Measurements from ENCODE around the gene ARRDC2.

GRCh38 chr19:17999684-18000479, 8.1 kb upstream of the ARRDC2 start:
- no peak for TF ChIP-seq POLR2A (IDR thresholded peaks at IDR 0.05; ENCODE audit: insufficient read depth in 1 of 2, low read depth in 2 of 2, low read length in 2 of 2)
- TF ChIP-seq, protein P1, sequence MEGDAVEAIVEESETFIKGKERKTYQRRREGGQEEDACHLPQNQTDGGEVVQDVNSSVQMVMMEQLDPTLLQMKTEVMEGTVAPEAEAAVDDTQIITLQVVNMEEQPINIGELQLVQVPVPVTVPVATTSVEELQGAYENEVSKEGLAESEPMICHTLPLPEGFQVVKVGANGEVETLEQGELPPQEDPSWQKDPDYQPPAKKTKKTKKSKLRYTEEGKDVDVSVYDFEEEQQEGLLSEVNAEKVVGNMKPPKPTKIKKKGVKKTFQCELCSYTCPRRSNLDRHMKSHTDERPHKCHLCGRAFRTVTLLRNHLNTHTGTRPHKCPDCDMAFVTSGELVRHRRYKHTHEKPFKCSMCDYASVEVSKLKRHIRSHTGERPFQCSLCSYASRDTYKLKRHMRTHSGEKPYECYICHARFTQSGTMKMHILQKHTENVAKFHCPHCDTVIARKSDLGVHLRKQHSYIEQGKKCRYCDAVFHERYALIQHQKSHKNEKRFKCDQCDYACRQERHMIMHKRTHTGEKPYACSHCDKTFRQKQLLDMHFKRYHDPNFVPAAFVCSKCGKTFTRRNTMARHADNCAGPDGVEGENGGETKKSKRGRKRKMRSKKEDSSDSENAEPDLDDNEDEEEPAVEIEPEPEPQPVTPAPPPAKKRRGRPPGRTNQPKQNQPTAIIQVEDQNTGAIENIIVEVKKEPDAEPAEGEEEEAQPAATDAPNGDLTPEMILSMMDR (CRISPR knock-in tag; IDR thresholded peaks at IDR 0.05): no peak
- TF ChIP-seq ZNF530 (CRISPR knock-in tag; IDR thresholded peaks at IDR 0.05; ENCODE audit: low read depth): no peak
- no peak for TF ChIP-seq POLR2AphosphoS5 (IDR thresholded peaks at IDR 0.05; ENCODE audit: low read depth, low read length)
- TF ChIP-seq, protein P2, sequence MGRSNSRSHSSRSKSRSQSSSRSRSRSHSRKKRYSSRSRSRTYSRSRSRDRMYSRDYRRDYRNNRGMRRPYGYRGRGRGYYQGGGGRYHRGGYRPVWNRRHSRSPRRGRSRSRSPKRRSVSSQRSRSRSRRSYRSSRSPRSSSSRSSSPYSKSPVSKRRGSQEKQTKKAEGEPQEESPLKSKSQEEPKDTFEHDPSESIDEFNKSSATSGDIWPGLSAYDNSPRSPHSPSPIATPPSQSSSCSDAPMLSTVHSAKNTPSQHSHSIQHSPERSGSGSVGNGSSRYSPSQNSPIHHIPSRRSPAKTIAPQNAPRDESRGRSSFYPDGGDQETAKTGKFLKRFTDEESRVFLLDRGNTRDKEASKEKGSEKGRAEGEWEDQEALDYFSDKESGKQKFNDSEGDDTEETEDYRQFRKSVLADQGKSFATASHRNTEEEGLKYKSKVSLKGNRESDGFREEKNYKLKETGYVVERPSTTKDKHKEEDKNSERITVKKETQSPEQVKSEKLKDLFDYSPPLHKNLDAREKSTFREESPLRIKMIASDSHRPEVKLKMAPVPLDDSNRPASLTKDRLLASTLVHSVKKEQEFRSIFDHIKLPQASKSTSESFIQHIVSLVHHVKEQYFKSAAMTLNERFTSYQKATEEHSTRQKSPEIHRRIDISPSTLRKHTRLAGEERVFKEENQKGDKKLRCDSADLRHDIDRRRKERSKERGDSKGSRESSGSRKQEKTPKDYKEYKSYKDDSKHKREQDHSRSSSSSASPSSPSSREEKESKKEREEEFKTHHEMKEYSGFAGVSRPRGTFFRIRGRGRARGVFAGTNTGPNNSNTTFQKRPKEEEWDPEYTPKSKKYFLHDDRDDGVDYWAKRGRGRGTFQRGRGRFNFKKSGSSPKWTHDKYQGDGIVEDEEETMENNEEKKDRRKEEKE (IDR thresholded peaks at IDR 0.05): no peak
- no peak for TF ChIP-seq YY1 (IDR thresholded peaks at IDR 0.05; ENCODE audit: insufficient read depth, insufficient replicate concordance, low read depth, low read length)
- TF ChIP-seq NBN (conservative IDR thresholded peaks at IDR 0.05): no peak
- no peak for TF ChIP-seq ZNF263 (CRISPR knock-in tag; IDR thresholded peaks at IDR 0.05)
